DMS53 treated with DMSO at 0.1 percent for 48 hours (cell line): ENCODE results near the gene NBEAL2.
A peak's percentile ranks its signal among the peaks of the same experiment; 100 is the strongest.

Experiments
- DNase-seq: peaks from one replicate; lab custom pipeline; 2025; ENCODE audit not compliant: unreplicated experiment; lab: John Stamatoyannopoulos, UW

NBEAL2 gene

DNA sequence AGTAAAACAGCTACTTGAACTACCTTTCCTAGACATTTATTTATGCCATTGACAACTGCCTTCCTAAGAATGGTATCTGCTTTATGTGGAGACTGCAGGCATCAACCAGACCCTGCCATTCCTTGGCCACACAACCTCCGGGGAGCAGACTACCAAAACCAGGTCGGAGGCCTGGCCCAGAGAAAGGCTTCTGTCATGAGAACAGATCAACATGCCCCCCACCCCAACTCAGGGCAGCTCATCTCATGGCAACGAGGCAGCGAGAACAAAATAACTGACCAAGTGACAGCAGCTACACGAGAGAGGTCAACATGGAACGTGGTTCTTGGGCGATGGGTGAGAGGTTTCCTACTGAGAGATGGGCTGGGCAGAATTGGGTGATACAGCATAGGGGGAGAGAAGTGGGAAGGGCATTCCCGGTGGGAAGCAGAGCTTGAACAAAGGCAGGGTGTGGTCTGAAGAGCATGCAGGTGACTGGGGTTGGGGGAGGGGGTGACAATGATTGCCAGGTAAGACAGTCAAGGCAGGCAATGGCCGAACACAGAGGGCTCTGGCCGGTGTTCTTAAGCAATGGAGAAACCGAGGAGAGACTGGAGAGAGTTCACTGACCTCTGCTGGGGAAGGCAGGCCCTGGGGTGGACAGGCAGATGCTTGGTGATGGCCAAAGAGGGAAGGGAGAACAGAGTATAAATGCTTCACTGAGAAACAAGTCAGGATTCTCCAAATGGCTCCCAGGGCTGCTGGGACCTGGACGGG is 36.8 kb upstream of the NBEAL2 start:
- DNase-seq, result no peak

DNA sequence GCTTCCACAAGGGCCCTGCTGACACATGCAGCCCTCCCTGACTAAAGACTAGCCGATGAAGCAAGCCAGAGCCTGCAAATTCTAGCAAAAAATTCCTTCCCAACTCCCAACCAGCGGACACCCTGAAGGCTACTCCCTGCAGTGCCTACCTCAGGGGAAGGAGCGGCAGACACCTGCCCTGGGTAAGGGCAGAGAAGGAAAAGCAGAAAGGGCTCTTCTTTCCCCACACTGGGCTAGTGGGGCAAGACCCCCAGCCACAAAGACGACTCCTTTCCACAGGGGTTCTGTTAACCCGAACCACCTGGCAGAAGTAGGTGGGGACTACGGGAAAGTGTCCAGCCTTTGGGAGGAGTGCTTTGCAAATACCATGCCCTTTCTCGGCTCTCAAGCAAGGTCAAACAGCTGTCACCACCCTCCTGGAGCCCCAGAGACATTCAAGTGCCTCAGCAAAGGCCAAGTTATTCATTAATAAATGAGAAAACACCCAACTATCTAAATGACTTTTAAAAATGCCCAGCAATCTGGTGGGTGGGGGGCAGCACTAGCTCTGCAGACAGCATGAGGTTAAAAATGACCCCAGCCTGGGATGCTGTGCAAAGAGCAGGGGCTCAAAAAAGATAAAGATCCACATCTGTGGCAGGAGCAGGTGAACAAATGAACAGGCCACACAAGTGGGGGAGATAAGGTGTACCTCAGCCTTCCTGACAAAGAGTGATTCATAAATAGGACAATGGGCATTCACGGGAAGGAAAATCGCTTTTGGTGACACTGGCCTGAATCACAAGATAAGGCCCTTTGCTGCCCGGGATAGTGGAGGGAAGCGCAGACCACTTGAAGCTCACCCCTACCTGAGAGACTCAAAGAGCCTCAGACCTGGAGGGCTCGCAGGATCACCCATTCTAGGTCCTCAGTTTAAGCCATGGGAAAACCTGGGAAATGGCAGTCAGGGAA is 36.0 kb upstream of the NBEAL2 start:
- peak; percentile 50 for DNase-seq

DNA sequence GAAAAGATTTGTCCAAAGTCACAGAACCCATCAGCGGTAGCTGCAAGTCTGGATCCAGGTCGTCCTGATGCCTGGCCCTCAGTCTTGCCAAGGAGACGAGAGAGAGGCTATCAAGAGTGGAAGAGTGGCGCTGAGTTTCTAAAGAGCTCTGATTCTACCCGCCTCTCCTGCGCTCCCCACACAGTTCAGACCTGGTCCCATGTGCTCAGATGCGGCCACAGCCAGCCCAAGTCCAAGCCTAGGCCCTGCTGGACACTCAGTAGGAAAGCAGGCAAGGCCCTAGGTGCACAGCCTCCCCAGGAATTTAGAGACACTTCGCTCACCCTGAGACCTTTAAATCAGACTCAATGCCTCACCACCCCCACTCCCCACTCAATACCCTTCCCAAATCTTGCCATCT is 35.3 kb upstream of the NBEAL2 start:
- DNase-seq, result no peak

DNA sequence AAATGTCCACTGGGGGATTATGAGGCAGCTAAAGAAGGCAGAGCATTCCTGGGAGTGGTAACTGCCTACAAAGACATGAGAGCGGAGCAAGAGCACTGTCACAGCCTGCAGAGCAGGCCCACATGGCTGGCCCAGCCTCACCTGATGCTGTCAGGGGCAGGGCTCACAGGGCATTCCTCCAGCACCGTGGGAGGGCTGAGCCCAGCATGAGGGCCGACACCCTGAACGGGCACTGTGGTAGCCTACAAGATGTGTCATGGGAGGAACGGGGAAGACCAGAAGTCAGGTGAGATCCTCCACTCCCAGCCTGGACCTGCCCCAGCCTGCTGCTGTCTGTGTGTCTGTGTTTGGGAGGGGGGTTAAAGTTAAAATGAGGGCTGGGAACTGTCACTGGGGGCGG is 33.0 kb upstream of the NBEAL2 start:
- no peak for DNase-seq

DNA sequence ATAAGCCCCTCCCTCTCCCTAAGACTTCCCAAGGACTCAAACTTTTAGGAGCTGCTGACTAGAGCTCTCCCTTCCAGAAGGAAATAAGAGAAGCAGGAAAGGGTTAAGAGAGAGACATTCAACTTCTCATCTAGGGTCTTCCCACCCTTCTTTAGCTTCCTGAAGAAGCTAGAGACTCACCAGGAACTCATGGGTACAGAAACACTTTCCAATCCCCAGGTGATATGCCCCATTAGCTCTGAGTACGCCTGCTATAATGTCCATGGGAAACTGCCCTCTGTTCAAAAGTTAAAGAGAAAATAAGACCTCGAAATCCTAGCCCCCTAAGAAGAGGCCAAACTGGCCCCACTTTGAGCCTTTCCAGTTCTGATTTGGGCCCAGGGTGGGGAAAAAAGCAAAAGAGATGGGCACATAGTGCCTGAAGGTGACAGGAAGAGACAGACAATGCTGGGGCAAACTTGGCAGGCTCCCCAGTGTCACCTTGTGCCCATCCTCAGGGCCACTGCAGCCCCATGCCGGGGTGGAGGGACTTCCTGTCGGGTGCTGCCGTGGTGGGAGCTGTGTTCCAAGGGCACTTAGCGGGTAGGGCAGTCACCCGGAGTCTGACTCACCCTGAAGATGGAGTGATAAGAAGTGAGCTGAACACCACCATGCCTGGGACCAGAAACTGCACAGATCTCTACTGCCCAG is 32.5 kb upstream of the NBEAL2 start:
- no peak for DNase-seq

DNA sequence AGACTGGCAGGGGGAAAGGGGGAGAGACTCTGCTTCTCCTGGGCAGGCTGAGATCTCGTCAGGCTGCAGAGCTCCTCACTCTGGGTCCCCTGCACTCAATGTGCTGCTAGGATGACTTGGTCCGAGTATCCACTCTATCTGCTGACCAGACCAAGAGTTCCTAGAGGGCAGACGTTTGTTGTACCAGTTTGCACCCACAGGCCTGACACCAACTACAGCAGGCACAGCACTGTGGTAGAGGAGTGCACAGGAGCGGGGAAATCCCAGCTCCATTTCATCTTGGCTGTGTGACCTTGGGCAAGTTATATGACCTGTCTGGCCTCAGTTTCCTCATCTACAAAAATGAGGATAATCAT is 31.9 kb upstream of the NBEAL2 start:
- no peak for DNase-seq

DNA sequence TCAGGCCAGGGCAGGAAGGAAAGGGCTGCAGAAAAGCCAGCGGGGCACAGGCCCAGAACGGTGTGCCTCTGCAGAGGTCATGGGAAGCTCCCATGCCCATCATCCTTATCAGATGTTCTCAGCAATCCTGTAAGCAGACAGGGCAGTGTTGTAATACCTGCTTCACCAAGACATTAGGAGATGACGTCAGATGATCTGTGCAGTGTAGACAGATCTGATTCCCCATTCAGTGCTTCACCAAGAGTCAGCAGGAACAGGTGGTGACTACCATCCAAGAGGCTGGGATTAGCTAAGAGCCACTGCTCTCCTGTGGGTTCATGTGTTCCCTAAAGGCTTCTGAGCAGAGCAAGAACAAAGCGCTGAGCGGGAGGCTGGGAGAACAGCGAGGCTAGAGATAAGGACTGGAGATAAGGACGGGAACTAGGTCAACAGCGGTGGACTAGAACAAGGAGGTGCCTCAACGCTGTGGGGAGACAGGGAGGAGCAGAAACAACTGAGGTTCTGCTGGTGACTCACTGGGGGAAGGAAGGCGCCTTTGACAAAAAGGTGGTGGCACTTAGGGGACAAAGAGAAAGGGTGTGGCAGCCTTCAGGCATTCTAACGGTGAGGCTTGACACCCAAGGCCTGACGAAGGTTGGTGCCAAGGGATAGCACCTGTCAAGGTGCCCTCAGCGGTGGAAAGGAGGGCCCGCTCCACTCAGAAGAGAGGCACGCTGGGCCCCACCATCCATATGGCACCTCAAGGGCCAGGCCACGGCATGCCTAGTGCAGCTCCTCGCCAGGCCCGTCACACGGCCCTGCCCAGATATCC is 31.3 kb upstream of the NBEAL2 start:
- peak; percentile 47 for DNase-seq

DNA sequence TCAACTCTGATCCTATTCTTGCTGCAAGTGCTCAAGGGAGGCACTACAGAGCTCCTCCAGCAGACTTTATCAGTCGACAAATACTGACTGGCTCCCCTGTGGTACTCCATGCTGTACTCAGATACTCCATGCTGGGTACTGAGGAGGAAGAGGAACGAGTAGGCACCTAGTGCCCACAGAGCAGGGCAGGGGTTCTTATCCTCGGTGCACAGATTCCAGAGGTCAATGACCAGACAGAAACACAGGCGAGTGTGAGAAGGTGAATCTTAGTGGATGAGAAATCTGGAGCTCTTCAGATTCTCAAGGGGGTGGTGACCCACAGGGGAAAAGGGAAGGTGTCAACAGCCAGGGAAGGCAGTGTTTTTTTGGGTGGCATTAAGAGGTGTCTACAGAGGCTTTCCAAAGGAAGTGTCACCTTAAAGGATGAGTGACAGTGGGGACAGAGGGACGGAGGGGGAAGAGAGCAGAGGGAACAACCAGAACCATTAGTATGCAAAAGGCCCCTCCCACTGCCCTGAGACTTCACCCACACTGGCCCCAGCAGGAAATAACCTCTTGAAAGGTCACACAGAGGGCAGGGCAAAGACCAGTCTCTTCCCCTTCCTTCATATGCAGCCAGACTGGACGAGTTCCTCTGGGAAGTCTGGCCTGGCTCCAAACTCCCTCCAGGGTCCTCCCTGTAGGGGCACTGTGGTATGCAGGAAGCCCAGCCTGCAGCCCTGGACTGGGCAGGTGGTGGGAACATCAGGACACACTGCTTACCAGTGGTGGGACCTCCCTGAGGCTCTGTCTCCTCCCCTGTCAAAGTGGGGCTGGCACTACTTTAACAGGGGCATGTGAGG is 30.4 kb upstream of the NBEAL2 start:
- peak; percentile 5 for DNase-seq

DNA sequence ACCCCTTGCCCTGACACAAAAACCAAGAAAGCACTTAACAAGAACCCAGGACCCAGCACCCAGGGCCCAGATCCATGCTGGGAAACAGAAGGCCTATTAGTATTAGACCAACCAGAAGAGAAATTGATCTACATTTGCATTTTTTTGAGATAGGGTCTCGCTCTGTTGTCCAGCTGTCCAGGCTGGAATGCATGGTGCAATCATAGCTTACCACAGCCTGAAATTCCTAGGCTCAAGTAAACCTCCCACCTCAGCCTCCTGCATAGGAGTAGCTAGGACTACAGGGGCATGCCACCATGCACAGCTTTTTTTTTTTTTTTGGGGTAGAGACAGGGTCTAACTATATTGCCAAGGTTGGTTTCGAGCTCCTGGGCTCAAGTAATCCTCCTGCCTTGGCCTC is 29.3 kb upstream of the NBEAL2 start:
- DNase-seq, result no peak

DNA sequence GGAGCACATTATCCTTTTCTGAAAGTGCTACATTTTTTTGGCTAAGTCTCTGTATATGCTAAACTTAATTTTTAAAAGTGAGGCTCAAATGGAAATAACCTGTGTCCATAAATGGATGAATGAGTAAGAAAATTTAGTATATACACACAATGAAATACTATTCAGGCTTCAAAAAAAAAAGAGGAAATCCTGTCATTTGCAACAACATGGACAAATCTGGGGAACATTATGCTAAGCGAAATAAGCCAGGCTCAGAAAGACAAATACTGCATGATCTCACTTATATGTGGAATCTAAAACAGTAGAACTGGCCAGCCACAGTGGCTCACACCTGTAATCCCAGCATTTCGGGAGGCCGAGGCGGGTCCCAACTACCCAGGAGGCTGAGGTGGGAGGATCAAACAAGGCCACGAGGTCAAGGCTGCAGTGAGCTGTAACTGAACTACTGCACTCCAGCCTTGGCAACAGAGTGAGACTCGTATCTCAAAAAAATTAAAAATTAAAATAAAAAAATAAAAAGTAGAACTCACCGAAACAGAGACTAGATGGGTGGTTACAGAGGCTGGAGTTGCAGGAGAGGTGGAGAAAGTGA is 28.7 kb upstream of the NBEAL2 start:
- no peak for DNase-seq

DNA sequence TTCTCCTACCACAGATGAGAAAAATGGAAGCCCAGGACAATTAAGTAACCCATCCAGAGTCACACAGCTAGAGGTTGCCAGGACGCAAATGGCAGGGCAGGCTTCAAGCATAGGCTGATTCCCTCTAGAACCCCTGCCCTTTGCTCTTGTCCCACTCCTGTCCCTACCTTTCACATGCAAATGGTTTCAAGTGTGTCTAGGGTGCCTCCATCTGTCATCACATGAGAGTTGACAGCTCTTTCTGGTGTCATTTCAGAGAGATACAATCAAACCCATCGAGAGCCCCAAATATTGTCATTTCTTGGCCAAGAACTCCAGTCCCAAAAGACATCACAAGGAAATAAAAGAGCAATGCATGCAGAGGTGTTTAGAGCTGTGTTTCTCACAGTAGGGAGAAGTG is 26.7 kb upstream of the NBEAL2 start:
- no peak for DNase-seq

DNA sequence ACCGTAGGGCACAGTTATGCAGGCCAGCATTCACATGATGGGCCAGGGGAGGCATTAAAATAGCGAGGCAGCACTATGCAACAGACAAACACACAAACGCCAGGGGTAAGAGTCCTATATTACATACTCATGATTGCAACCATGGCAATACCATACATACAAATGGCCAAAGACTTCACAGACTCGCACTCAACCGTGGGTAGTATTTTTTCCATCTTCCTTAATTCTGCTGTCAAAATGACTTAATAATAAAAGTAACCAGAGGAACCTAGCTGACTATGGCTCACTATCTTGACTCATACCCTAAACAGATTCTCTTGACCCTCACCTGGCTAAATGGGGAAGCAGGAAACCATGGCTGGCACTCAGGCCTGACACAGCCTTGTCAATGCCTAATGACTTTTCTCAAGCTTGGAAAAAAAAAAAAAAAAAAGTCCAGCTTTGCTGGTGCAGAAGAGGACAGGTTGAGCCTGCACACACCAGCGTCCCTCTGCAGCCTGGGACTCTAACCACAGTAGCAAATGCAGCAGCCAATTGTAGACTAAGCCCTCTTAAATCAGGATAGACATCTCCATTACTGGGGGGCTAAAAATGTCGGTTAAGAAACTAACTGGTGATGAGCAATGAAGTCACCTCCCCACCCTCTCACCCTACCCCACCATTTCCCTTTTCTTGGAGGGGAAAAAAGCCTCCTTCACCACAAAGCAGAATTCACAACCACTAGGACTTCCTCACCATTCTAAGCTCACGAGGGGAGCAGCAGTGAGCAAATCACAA is 26.0 kb upstream of the NBEAL2 start:
- no peak for DNase-seq

DNA sequence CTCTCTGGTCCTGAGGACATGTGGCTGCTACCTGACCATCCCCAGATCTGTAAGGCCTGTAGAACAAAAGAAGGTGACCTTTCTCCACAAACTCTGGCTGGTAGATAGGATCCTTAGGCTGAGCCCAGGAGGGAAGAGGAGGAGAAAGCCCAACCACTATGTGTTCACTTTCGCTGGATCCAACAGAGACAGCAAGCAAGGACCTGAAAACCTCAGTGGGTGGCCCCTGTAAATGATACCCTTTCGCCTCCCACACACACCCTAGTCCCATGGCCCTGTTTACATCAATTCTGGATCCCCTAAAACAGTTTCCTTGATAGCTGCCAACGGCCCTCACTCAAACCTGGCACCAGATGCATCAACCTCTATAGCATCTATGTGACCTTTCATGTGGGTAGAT is 25.3 kb upstream of the NBEAL2 start:
- no peak for DNase-seq

DNA sequence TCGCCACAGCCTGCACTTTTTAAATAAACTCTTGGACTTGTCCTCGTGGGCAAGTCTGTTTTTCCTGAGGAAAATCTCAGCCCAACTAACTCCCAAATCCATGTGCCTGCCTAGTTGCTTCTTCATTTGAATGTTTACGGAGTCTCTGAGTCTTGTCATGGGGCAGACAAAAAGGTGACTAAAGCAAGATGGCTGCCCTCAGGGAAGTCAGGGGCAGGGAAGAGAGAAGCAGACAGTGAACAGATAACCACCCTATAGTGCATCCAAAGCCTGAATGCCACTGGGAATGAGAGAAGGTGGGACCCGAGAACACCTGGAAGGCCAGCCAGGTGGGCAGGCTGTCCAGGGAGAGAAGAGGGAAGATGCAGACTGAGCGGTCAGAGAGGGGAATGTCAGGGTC is 24.3 kb upstream of the NBEAL2 start:
- DNase-seq, result no peak

DNA sequence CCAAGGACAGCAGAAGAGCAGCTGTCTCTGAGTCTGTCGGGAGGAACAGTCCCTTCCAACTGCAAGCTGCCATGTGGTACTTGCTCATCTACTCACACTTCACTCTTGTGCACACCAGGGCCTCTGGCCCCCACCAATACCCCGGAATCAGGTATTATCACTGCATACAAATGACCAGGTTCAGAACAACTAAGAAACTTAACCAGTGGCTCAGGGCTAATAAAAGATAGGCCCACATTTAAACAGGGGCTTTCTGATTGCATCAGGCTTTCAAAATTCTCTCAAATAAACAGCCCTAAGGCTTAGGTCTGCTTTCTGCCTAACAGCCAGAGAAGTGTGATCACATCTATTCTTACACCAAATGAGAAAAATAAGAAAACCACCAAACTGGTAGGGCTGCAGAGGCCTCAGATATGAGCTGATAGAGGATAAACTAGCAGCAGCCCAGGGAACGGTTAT is 23.6 kb upstream of the NBEAL2 start:
- DNase-seq, result no peak

DNA sequence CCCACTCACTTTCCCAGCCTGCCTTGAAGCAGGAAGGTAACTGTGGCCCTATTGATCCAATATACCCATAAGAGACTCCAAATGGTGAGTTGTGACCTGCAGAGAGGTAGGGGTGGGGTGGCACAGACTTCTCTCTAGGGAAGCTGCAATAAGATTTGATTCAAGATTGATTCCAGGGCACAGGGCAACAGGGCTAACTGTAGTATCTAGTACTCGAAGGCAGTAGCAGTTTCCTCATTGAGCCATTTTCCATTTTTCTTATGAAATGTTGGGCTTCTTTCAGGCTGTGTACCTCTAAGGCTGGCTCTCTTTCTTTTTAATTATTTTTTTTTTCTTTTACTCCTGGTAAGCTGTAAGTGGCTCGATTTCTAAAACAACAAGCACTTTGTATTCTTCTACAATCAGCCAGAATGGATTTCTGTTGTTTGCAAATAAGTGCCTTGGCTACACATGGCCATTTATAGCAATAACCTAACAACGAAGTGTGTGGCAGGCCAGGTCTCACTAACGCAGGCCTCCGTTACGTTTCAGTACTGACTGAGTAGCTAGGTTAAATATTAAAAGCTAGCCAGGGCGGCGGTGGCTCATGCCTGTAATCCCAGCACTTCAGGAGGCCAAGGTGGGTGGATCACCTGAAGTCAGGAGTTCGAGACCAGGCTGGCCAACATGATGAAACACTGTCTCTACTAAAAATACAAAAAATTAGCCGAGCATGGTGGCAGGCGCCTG is 22.2 kb upstream of the NBEAL2 start:
- DNase-seq, result no peak

DNA sequence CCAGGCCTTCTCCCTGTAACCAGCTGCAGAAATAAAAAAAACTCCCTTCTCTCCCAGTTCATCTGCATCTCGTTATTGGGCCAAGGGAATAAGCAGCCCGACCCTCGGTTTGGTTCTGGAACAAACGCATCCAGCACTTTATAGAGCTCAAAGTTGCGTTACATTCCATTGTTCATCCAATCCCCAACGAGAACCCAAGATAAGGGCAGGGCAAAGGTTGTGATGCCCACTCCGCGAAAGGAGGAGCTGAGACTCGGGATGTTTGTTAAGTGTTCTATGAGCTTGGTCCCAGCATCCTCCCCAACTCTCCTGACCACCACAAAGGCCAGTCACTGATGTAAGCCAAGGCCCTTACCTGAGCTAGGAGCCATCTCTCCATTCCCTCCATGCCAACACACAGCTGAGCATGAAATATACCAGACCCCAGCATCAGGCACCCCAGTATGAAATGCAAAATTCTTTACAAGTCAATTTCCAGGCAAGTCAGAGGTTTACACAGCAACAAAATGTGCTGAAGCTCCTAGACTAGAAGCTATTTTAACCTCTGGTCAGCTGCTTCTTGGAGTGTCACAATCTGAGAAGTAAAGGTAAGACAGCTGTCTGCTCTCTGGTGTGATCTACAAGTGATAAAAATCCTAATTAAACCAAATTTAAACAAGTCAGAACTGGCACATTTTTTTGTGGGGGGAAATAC is 20.9 kb upstream of the NBEAL2 start:
- no peak for DNase-seq

DNA sequence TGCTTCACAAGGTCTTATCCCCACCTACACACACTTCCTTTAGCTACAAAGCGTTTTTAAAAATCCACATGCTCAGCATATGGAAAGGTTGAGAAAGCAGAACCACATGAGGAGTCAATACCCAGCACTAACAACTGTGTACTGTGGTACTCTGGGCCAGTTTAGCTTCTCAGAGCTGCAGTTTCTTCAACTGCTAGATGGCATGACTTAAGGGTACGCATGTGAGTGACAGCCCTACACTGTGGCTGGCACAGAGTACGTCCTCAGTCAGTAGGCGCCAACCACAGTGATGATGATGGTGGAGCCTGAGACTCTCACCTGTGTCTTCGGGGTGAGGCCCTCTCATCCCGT is 20.3 kb upstream of the NBEAL2 start:
- DNase-seq, result no peak
